HUES6 (cell line): Measurements from ENCODE around the gene ZSCAN30.

Experiments
- H3K27ac ChIP-seq: 2 replicates; pipeline ENCODE4 v1.7.0; 2013; ENCODE audit warnings: low read depth, mild to moderate bottlenecking, low read length, inconsistent platforms
- H3K27me3 ChIP-seq: 2 replicates; pipeline ENCODE4 v1.6.1; 2013; ENCODE audit warnings: low read length; ENCODE audit not compliant: control insufficient read depth, insufficient read depth
- H3K36me3 ChIP-seq: 2 replicates; pipeline ENCODE4 v1.6.1; 2013; ENCODE audit warnings: low read length; ENCODE audit not compliant: control insufficient read depth, insufficient read depth
- H3K4me1 ChIP-seq: 2 replicates; pipeline ENCODE4 v1.6.1; 2013; ENCODE audit warnings: low read length; ENCODE audit not compliant: control insufficient read depth, insufficient read depth
- H3K4me3 ChIP-seq: 2 replicates; pipeline ENCODE4 v1.5.1; 2013; ENCODE audit warnings: low read depth, low read length
- H3K9ac ChIP-seq: one replicate; pipeline ENCODE4 v1.6.1; 2013; ENCODE audit warnings: mild to moderate bottlenecking, low read length
- H3K9me3 ChIP-seq: 2 replicates; pipeline ENCODE4 v1.6.1; 2013; ENCODE audit warnings: low read depth, low read length; ENCODE audit not compliant: control insufficient read depth, insufficient read depth

ZSCAN30 gene

GRCh38 chr18:35290094-35290735 lies at the start of gene ZSCAN30:
Gene ZSCAN30, minus strand, starts transcription at chr18:35290229. Its CDS starts 25,877 bp downstream, at chr18:35264352.
- H3K4me1 ChIP-seq: peaks cover 4% of the 10 kb centered on the region; the same call in 1 of the 2 replicates

GRCh38 chr18:35337286-35337685 lies 47.3 kb upstream of the ZSCAN30 start:
- Histone ChIP-seq H3K27ac (no peak overlapping the region), H3K36me3 (peaks cover 87% of the 10 kb centered on the region), H3K4me1 (no peaks in the 10 kb centered on the region), H3K9ac (no peak overlapping the region), H3K27me3 (no peaks in the 10 kb centered on the region), H3K9me3 (no peaks in the 10 kb centered on the region), H3K4me3 (no peak overlapping the region)

More at GRCh38 chr18:35290094-35290735, at the start of gene ZSCAN30:
- Histone ChIP-seq H3K9me3 (peaks cover 12% of the 10 kb centered on the region), H3K27ac (peak within 1 kb of the TSS; percentile 59; the same call in 1 of the 2 replicates), H3K36me3 (peaks cover 22% of the 10 kb centered on the region), H3K27me3 (no peaks in the 10 kb centered on the region), H3K9ac (peak within 1 kb of the TSS; percentile 84), H3K4me3 (peak within 1 kb of the TSS; percentile 79)

- no peak overlapping the region for H3K9ac ChIP-seq
- H3K27me3 ChIP-seq: no peaks in the 10 kb centered on the region
- no peaks in the 10 kb centered on the region for H3K9me3 ChIP-seq
- H3K27ac ChIP-seq: no peak overlapping the region
- no peaks in the 10 kb centered on the region for H3K4me1 ChIP-seq
- H3K4me3 ChIP-seq: no peak overlapping the region
- peaks cover 88% of the 10 kb centered on the region for H3K36me3 ChIP-seq
Measured at GRCh38 chr18:35335866-35336265, 45.8 kb upstream of the ZSCAN30 start.

- no peaks in the 10 kb centered on the region for H3K27me3 ChIP-seq
- H3K4me1 ChIP-seq: no peaks in the 10 kb centered on the region
- H3K27ac ChIP-seq: no peak overlapping the region
- H3K36me3 ChIP-seq: peaks cover 78% of the 10 kb centered on the region
- H3K9me3 ChIP-seq: no peaks in the 10 kb centered on the region
- no peak overlapping the region for H3K9ac ChIP-seq
- no peak overlapping the region for H3K4me3 ChIP-seq
Measured at GRCh38 chr18:35334821-35335220, 44.8 kb upstream of the ZSCAN30 start.

GRCh38 chr18:35334212-35334611 lies 44.2 kb upstream of the ZSCAN30 start:
- H3K4me3 ChIP-seq: no peak overlapping the region
- no peak overlapping the region for H3K27ac ChIP-seq
- no peaks in the 10 kb centered on the region for H3K27me3 ChIP-seq
- H3K36me3 ChIP-seq: peaks cover 72% of the 10 kb centered on the region
- H3K4me1 ChIP-seq: no peaks in the 10 kb centered on the region
- no peak overlapping the region for H3K9ac ChIP-seq
- no peaks in the 10 kb centered on the region for H3K9me3 ChIP-seq

- H3K4me3 ChIP-seq: no peak overlapping the region
- H3K36me3 ChIP-seq: peaks cover 45% of the 10 kb centered on the region
- H3K9me3 ChIP-seq: no peaks in the 10 kb centered on the region
- H3K9ac ChIP-seq: no peak overlapping the region
- H3K27ac ChIP-seq: no peak overlapping the region
- H3K4me1 ChIP-seq: no peaks in the 10 kb centered on the region
- no peaks in the 10 kb centered on the region for H3K27me3 ChIP-seq
Measured at GRCh38 chr18:35331367-35332087, 41.5 kb upstream of the ZSCAN30 start.

GRCh38 chr18:35328868-35329267 lies 38.8 kb upstream of the ZSCAN30 start:
- H3K9me3 ChIP-seq: no peaks in the 10 kb centered on the region
- no peak overlapping the region for H3K4me3 ChIP-seq
- no peaks in the 10 kb centered on the region for H3K27me3 ChIP-seq
- H3K36me3 ChIP-seq: peaks cover 19% of the 10 kb centered on the region
- no peak overlapping the region for H3K27ac ChIP-seq
- H3K4me1 ChIP-seq: peaks cover 9% of the 10 kb centered on the region
- no peak overlapping the region for H3K9ac ChIP-seq

GRCh38 chr18:35326695-35327387 lies 36.8 kb upstream of the ZSCAN30 start:
- Histone ChIP-seq H3K36me3 (peaks cover 1% of the 10 kb centered on the region), H3K4me3 (no peak overlapping the region), H3K9ac (no peak overlapping the region), H3K9me3 (no peaks in the 10 kb centered on the region), H3K27me3 (no peaks in the 10 kb centered on the region), H3K27ac (no peak overlapping the region), H3K4me1 (peaks cover 9% of the 10 kb centered on the region)

- no peaks in the 10 kb centered on the region for H3K36me3 ChIP-seq
- no peak overlapping the region for H3K27ac ChIP-seq
- no peak overlapping the region; the same call in 1 of the 2 replicates for H3K4me3 ChIP-seq
- H3K9me3 ChIP-seq: no peaks in the 10 kb centered on the region
- no peak overlapping the region for H3K9ac ChIP-seq
- H3K27me3 ChIP-seq: no peaks in the 10 kb centered on the region
- peaks cover 9% of the 10 kb centered on the region for H3K4me1 ChIP-seq
Measured at GRCh38 chr18:35324926-35325655, 35.1 kb upstream of the ZSCAN30 start.

- Histone ChIP-seq H3K27me3 (no peaks in the 10 kb centered on the region), H3K27ac (no peak overlapping the region), H3K4me3 (no peak overlapping the region), H3K36me3 (no peaks in the 10 kb centered on the region), H3K9ac (no peak overlapping the region), H3K4me1 (peaks cover 9% of the 10 kb centered on the region), H3K9me3 (no peaks in the 10 kb centered on the region)
Measured at GRCh38 chr18:35322486-35323458, 32.7 kb upstream of the ZSCAN30 start.
